ENCODE data around the gene NAGS. TPM values are rescaled to one million over a fixed set of nuclear protein-coding genes. Genes with fewer than 3 reads are reported as not detected.

NAGS gene
- total RNA-seq, 3 donors from 2014 or later, result 0.16 to 5.2 (median 4.7) TPM

GRCh38 chr17:43974382-43975266 is 29.8 kb upstream of the NAGS start:
- TF ChIP-seq POLR2A (IDR thresholded peaks at IDR 0.05), result no peak
- TF ChIP-seq POLR2AphosphoS5 (IDR thresholded peaks at IDR 0.05), result no peak
- TF ChIP-seq CTCF (IDR thresholded peaks at IDR 0.05), result no peak
- DNase-seq (ENCODE audit: low spot score in 2 of 2), result no peak

GRCh38 chr17:43975898-43976297 is 28.5 kb upstream of the NAGS start:
- Histone ChIP-seq H3K27me3 (no peaks in the 10 kb centered on the region), H3K36me3 (no peaks in the 10 kb centered on the region), H3K9me3 (no peaks in the 10 kb centered on the region), H3K4me1 (no peaks in the 10 kb centered on the region), H3K4me3 (no peak overlapping the region), H3K27ac (no peak overlapping the region)
- no peak for TF ChIP-seq POLR2AphosphoS5 (IDR thresholded peaks at IDR 0.05)
- no peak for TF ChIP-seq CTCF (IDR thresholded peaks at IDR 0.05)
- no peak for TF ChIP-seq POLR2A (IDR thresholded peaks at IDR 0.05)
- DNase-seq (ENCODE audit: low spot score in 2 of 2), result no peak
- intact Hi-C loops (cut with DNase I; ENCODE audit: low total_unique reads), result no loop called here

More at GRCh38 chr17:43974382-43975266, 29.8 kb upstream of the NAGS start:
- Histone ChIP-seq H3K27ac (no peak overlapping the region), H3K27me3 (no peaks in the 10 kb centered on the region), H3K4me1 (no peaks in the 10 kb centered on the region), H3K36me3 (no peaks in the 10 kb centered on the region), H3K9me3 (no peaks in the 10 kb centered on the region), H3K4me3 (no peak overlapping the region)
- intact Hi-C loops (cut with DNase I; ENCODE audit: low total_unique reads), result no loop called here

DNA sequence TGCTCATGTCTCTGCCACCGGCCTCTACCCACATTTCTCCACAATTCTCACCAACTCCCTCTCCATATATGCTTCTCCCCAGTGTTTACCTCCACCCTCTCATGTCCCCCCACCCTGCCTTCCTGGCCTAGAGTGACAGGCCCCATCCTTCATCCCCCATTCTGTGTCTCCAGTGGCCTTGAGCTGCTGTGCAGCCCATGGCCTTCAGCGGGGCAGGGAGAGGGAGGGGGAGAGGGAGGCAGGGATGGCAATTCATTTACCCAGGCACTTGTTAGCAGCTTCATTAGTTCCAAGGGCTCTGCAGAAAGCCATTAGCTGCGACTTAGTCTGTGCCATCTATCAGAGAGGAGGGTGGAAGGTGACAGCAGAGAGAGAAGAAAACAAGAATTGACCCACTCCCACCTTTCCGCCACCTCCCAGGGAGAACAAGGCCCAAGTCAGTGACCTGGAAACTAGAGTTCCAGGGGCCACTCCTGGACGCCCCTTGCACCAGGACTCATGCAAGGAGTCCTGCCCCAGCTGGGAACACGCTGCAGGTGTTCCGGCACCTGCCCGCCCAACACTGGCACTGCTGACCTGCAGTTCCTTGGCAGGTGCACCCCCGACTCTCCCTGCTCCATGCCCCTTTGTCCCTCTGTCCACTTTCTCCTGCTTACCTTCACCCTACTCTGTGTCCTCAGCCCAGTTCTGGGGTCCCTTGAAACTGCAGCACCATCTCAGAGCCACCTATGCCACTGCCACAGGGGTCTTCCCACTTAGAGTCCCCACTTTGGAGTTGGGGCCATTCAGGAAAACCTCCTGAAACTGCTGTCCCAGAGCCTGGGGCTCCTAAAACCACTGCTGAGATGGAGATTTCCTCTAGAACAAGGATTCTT is 27.2 kb upstream of the NAGS start:
- H3K27me3 ChIP-seq, result peaks cover 0 to under 1% of the 10 kb centered on the region in 2 donors
- no peaks in the 10 kb centered on the region for H3K9me3 ChIP-seq
- no peak for DNase-seq (ENCODE audit: low spot score in 2 of 2)
- H3K4me3 ChIP-seq, result no peak overlapping the region
- intact Hi-C loops (cut with DNase I; ENCODE audit: low total_unique reads), result no loop called here
- H3K36me3 ChIP-seq, result no peaks in the 10 kb centered on the region
- TF ChIP-seq POLR2A (IDR thresholded peaks at IDR 0.05), result no peak
- no peaks in the 10 kb centered on the region for H3K4me1 ChIP-seq
- no peak overlapping the region for H3K27ac ChIP-seq

GRCh38 chr17:43978078-43978477 is 26.3 kb upstream of the NAGS start:
- DNase-seq (ENCODE audit: low spot score in 2 of 2), result no peak
- Histone ChIP-seq H3K36me3 (no peaks in the 10 kb centered on the region), H3K4me3 (no peak overlapping the region), H3K4me1 (no peaks in the 10 kb centered on the region), H3K27me3 (peaks cover 0 to 10% of the 10 kb centered on the region in 2 donors), H3K27ac (no peak overlapping the region), H3K9me3 (no peaks in the 10 kb centered on the region)
- no peak for TF ChIP-seq POLR2AphosphoS5 (IDR thresholded peaks at IDR 0.05)
- intact Hi-C loops (cut with DNase I; ENCODE audit: low total_unique reads), result no loop called here

DNA sequence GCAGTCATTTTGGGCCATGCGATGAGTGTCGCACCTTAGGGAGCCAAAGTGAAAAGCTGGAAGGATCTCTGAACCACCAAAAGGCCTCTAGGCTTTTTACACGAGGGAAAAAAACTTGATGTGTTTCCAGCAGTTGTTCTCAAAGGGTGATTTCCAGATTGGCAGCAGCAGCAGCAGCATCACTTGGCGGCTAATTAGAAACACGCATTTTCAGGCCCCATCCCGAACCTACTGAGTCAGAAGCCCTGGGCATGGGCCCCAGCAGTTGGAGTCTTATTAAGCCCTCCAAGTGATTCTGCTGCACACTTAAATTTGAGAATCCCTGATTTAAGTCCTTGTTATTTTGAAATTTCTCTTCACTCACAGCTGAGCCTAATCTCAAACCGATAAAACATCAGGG is 25.4 kb upstream of the NAGS start:
- Histone ChIP-seq H3K4me3 (no peak overlapping the region), H3K36me3 (no peaks in the 10 kb centered on the region), H3K9me3 (no peaks in the 10 kb centered on the region), H3K27me3 (peaks cover 0 to 19% of the 10 kb centered on the region in 2 donors), H3K4me1 (no peaks in the 10 kb centered on the region), H3K27ac (no peak overlapping the region)
- intact Hi-C loops (cut with DNase I; ENCODE audit: low total_unique reads), result no loop called here
- no peak for DNase-seq (ENCODE audit: low spot score in 2 of 2)
- no peak for TF ChIP-seq CTCF (IDR thresholded peaks at IDR 0.05)
- TF ChIP-seq POLR2AphosphoS5 (IDR thresholded peaks at IDR 0.05), result no peak
- TF ChIP-seq POLR2A (IDR thresholded peaks at IDR 0.05), result no peak

GRCh38 chr17:43979671-43980070 is 24.8 kb upstream of the NAGS start:
- TF ChIP-seq CTCF (IDR thresholded peaks at IDR 0.05) (no peak), POLR2A (IDR thresholded peaks at IDR 0.05) (no peak), POLR2AphosphoS5 (IDR thresholded peaks at IDR 0.05) (no peak)
- H3K27me3 ChIP-seq, result peaks cover 0 to 26% of the 10 kb centered on the region in 2 donors
- H3K9me3 ChIP-seq, result no peaks in the 10 kb centered on the region
- DNase-seq (ENCODE audit: low spot score in 2 of 2), result no peak
- intact Hi-C loops (cut with DNase I; ENCODE audit: low total_unique reads), result no loop called here
- no peaks in the 10 kb centered on the region for H3K36me3 ChIP-seq
- no peaks in the 10 kb centered on the region for H3K4me1 ChIP-seq
- no peak overlapping the region for H3K27ac ChIP-seq
- no peak overlapping the region for H3K4me3 ChIP-seq

Data from breast epithelium (tissue), 4 donors.